Gastroesophageal sphincter (tissue), 3 donors: ENCODE results near the gene SDHC.

Experiments used
- POLR2A ChIP-seq, 2 donors: fragments of 450-650 bp; IDR thresholded peaks; one replicate each; pipeline ENCODE4 v1.6.1; 2017; ENCODE audit warnings: antibody characterized with exemption in 2 of 2, mild to moderate bottlenecking in 2 of 2, moderate library complexity in 1 of 2
- POLR2AphosphoS5 ChIP-seq: sonication (generic); formaldehyde crosslinking; IDR thresholded peaks from one replicate; pipeline ENCODE4 v1.6.1; 2017; ENCODE audit warnings: antibody characterized with exemption
- TF ChIP-seq, protein P1 (sequence below), 4 experiments: fragments of 200-600 bp in 2 of 4; fragments of 450-650 bp in 2 of 4; sonication (generic) in 1 of 4; IDR thresholded peaks; one replicate each; pipeline ENCODE4 v1.5.1; 2017 to 2019; ENCODE audit warnings: antibody characterized with exemption in 4 of 4, mild to moderate bottlenecking in 2 of 4, moderate library complexity in 2 of 4

DNA sequence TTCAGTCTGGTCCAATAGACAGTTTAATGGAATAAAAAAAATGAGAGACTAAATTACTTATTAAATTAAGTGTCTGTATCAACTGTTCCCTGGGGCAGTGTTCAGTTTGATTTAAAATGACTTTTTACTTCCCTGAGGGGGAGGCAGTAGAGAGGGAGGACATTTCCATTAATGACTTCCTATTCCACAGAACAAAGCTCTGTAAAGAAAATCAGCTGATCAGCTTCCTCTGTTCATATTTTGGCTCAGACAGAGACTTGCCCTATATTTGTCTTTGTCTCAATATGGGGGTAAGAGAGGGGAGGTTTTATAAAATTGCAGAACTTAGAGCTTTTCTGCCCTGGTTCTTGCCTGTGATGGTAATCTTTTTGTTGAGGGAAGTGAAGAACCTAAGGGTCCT is 45.1 kb downstream of the SDHC start:
- TF ChIP-seq, protein P1, sequence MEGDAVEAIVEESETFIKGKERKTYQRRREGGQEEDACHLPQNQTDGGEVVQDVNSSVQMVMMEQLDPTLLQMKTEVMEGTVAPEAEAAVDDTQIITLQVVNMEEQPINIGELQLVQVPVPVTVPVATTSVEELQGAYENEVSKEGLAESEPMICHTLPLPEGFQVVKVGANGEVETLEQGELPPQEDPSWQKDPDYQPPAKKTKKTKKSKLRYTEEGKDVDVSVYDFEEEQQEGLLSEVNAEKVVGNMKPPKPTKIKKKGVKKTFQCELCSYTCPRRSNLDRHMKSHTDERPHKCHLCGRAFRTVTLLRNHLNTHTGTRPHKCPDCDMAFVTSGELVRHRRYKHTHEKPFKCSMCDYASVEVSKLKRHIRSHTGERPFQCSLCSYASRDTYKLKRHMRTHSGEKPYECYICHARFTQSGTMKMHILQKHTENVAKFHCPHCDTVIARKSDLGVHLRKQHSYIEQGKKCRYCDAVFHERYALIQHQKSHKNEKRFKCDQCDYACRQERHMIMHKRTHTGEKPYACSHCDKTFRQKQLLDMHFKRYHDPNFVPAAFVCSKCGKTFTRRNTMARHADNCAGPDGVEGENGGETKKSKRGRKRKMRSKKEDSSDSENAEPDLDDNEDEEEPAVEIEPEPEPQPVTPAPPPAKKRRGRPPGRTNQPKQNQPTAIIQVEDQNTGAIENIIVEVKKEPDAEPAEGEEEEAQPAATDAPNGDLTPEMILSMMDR (IDR thresholded peaks at IDR 0.05) = no peak
- TF ChIP-seq POLR2A (IDR thresholded peaks at IDR 0.05) (no peak), POLR2AphosphoS5 (no peak)
